RCC 7860 (cell line): Measurements from ENCODE around the gene EMC10.
"Not testable (repeated sequence)": the region's sequence is repeated elsewhere in the genome, so short reads cannot be mapped to it uniquely, and the experiment has no call there.

Source experiments
- DNase-seq: peaks from one replicate; pipeline ENCODE4 v3.0.0-alpha.2; 2015; ENCODE audit warnings: low spot score
- FAIRE-seq: peaks from 2 replicates; lab custom pipeline; 2012; peaks lifted over from hg19 to GRCh38; lab: Jason Lieb, UNC

The EMC10 gene

GRCh38 chr19:50450369-50451222 is 25.7 kb upstream of the EMC10 start:
- DNase-seq: no peak
- FAIRE-seq: no peak

- DNase-seq: no peak
- no peak for FAIRE-seq
Measured at GRCh38 chr19:50451223-50451534, 25.1 kb upstream of the EMC10 start.

DNA sequence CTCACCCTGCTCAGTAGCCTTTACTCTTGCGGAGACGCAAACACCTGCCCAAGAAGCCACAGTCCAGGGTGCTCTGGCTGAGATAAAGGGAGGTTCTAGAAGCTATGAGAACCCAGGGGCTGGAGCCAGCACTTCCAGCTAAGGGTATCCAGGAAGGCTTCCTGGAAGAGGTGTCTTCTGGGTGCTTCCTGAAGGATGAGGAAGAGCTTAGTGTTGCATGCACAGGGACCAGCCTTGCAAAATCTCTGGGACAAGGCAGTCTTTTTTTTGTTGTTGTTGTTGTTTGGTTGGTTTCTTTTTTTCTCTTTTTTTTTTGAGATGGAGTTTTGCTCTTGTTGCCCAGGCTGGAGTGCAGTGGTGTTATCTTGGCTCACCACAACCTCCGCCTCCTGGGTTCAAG is 23.1 kb upstream of the EMC10 start:
- no peak for DNase-seq
- FAIRE-seq: no peak

GRCh38 chr19:50455992-50456391 is 20.3 kb upstream of the EMC10 start:
- FAIRE-seq: no peak
- DNase-seq: no peak

DNA sequence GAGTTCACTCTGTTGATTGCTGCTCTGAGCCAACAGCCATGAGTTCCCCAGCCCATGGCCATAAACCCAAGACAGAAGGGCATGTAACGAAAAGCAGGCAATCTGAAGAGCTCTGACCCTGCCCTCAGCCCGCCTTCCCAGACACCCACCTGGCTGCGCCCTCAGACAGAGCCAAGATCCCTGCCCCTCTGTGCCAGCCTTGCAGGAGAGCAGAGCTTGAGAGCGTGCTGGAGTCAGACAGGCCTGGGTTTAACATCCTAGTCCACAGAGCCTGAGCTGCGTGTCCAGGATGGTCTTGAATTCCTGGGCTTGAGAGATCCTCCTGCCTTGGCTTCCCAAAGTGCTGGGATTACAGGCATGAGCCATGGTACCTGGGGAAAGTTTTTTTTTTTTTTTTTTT is 19.0 kb upstream of the EMC10 start:
- FAIRE-seq: no peak
- no peak for DNase-seq

DNA sequence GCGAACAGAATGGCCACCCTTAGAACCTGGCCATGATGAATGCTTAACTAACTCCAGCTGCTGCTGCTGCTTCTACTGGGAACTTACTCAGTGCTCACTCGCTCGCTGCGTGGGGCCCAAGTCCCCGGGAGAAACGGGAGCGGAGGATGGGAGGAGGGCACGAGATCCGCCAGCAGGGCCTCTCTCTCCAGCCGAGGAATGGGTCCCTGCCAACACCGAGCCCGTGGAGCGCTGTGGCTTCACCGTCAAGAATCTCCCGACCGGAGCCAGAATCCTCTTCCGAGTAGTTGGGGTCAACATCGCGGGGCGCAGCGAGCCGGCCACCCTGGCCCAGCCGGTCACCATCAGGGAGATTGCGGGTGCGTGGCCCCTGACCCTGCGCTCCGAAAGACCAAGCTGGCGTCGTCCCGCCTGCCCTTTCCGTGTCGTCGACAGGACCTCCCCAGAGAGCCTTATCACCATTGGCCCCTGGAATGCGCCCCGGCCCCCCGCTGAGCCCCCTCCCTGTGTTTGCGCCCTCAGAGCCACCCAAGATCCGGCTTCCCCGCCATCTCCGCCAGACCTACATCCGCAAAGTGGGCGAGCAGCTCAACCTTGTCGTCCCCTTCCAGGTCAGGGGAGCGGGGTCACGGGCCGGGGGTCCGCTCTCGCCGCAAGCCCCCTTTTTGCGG is 17.8 kb upstream of the EMC10 start:
- DNase-seq: no peak
- FAIRE-seq: no peak

DNA sequence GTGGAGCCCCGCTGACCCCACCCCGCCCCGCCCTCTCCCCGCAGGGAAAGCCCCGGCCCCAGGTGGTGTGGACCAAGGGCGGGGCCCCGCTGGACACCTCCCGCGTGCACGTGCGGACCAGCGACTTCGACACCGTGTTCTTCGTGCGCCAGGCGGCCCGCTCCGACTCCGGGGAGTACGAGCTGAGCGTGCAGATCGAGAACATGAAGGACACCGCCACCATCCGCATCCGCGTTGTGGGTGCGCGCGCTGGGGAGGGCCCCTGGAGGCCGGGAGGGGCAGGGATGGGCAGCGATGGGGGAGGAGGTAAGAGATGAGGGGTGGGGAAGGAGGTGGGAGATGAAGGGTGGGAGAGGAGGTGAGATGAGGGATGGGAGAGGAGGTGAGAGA is 17.2 kb upstream of the EMC10 start:
- DNase-seq: no peak
- FAIRE-seq: no peak

- DNase-seq (no peak), FAIRE-seq (no peak)
Measured at GRCh38 chr19:50459638-50460037, 16.7 kb upstream of the EMC10 start.

DNA sequence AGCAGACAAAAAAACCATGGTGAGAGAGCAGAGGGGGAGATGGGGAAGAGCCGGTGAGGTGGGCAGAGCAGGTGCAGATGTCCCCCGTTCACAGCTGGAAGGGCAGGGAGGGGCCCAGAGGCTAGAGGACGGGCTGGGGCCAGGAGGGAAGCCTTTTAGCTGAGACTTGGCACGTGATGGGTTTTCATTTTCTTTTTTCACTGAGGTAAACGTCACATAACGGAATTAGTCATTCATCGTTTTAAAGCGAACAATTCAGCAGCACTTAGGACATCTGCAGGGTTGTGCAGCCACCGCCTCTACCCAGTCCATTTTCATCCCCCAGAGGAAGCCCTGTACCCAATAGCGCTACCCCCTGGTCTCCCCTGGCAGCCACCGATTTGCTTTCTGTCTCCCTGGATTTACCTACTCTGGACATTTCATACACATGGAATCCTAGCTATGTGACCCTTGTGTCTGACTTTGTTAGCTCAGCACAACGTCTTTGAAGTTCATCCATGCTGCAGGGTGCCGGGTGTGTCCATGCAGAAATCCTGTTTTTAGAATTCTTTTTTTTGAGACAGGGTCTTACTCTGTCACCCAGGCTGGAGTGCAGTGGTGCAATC is 16.0 kb upstream of the EMC10 start:
- DNase-seq (peak; percentile 76), FAIRE-seq (no peak)

- DNase-seq (peak; percentile 59), FAIRE-seq (no peak)
Measured at GRCh38 chr19:50461066-50461875, 15.0 kb upstream of the EMC10 start.

DNA sequence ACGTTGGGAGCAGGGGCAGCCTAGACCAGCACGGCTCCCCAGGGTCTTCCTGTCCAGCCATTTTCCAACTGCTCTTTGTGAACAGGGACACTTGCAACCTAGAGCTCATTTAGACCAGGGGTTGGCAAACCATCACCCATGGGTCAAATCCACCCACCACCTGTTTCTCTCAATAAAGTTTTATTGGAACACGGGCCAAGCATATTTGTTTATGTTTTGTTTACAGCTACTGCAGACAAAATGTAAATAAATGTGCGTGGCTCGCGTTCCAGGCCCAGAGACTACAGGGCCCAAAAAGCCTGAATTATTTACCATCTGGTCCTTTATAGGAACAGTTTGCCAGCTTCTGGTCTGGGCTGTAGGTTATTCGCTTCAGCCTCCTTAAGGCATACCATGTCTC is 13.3 kb upstream of the EMC10 start:
- no peak for FAIRE-seq
- DNase-seq: no peak

DNA sequence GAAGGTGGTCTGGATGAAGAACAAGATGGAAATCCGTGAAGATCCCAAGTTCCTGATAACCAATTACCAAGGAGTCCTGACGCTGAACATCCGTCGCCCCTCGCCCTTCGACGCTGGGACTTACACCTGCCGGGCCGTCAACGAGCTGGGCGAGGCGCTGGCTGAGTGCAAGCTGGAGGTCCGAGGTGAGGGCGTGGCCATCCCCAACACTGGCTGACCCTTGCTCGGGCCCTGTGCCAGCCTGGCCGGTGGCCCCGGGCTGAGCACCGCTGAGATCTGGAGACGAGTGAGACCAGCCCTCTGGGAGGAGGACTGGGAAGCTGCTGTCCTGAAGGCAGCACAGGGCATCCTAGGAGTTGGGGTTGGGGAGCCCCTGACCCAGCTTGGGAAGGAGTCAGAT is 12.0 kb upstream of the EMC10 start:
- FAIRE-seq: no peak
- DNase-seq: no peak

- no peak for FAIRE-seq
Measured at GRCh38 chr19:50465000-50465399, 11.3 kb upstream of the EMC10 start.

GRCh38 chr19:50465986-50466705 is 10.2 kb upstream of the EMC10 start:
- DNase-seq: no peak
- FAIRE-seq: no peak

More at GRCh38 chr19:50465000-50465399, 11.3 kb upstream of the EMC10 start:
- no peak for DNase-seq

DNA sequence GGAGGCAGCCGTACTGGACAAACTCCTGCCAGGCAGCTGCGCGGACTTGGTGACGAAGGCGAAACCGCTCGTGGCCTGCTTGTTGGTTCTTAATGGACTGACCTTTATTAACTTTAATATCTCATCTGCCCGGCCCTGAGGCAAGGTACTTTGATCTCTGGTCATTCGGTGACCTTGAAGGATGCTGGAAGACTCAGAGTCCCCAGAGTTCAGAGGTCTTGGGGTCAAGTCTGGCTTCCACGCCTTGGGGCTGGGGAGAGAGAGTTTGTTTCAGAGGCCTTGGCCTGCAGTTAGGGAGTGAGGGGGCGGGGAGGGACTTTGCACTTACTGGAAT is 9.6 kb upstream of the EMC10 start:
- FAIRE-seq: no peak
- no peak for DNase-seq

DNA sequence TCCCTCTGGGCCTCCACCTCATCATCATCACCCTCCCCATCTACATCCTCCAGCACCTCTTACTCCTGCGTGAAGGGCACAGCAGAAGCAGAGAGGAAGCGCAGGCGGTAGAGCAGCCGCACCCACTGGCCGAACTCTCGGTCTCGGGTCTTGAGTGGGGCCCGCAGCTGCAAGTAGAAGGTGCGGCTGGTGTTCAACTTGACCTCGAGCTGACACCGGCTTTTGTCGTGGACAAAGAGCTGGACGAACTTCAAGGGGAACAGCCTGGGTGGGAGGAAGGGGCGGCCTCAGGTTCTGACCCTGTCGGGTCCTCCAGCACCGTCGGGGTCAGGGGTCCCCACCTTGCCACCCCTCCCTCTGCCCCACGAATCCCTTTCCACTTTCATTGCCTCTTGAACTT is 8.7 kb upstream of the EMC10 start:
- no peak for DNase-seq
- no peak for FAIRE-seq

DNA sequence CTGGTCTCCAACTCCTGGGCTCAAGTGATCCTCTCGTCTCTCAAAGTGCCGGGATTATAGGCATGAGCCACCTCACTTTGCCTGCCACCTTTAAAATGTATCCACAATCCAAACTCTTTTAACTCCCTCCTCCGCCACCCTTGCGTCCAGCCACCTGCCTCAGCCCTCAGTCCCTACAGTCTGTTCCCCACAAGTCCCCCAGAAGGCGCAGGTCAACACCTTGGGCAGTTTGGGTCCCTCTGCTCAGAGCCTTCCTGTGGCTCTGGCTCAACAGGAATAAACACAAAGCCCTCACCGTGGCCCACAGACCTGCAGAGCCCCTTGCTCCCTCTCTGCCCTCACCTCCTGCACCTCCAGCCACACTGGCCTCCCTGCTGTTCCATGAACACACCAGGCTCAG is 7.5 kb upstream of the EMC10 start:
- no peak for DNase-seq
- FAIRE-seq: no peak

DNA sequence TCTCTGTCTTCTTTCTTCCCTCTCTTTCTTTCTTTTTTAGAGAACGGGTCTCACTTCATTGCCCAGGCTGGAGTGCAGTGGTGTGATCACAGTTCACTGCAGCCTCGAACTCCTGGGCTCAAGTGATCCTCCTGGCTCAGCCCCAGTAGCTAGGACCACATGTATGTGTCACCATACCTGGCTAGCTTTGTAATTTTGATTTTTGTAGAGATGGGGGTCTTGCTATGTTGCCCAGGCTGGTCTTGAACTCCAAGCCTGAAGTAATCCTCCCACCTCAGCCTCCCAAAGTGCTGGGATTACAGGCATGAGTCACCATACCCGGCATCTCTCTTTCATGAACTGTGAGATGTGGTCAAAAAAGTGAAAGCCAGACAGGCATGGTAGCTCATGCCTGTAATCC is 3.0 kb upstream of the EMC10 start:
- not testable (repeated sequence) for DNase-seq, FAIRE-seq

DNA sequence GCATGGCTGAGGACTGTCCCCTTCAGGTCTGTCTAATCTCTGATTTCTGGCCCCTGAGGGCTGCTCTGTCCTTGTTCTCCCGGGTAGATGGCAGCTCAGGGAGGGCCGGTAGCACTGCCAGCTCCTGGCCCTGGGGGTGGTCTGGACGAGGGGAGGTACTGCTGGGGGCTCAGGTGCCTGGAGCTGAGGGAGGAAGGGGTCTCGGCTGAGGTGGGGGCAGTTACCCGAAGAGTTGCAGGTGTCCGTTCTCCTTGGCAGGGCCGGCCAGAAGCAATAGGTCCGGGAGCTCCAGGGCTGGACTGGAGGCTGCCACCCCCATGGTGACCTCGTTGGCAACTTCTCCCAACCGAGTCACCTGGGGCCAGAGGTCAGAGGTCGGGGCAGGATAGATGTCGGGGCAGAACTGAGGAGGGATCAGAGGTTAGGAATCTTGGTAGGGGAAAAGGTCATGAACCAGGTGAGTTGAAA is 1.2 kb upstream of the EMC10 start:
- DNase-seq: no peak
- no peak for FAIRE-seq

DNA sequence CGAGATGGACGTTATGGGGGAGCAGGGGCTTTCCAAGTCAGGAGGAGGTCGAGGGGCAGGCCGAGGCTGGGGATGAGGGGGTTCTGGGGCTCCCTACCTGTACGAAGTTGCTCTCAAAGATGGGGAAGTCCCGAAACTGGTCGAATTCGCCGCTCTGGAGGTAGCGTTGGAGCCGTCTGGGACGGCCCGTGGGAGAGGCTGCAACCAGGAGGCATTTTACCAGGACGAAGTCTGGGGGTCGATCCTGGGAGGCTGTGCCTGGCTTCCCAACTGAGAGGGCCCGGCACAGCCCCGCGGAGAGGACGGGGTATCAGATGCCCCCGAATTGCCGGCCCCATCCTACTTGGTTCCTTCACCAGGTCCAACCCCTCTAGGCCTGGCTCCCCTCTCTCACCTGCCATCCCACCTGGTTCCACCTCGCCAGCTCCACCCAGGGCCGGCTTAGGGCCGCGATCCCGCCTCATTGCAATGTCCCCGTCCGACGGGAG is 527 bp upstream of the EMC10 start:
- FAIRE-seq: no peak
- DNase-seq: no peak

DNA sequence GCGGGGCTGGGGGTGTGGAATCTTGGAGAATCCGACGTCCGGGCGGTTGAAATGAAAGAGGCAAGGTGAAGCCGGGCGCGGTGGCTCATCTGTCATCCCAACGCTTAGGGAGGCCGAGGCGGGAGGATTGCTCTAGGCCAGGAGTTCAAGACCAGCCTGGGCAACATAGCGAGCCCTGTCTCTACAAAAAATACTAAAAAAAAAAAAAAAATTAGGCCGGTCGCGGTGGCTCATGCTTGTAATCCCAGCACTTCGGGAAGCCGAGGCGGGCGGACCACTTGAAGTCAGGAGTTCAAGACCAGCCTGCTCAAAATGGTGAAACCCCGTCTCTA is 566 bp downstream of the EMC10 start:
- FAIRE-seq (no peak), DNase-seq (no peak)
